ENCODE data around the gene PRPF6. TPM values are rescaled to one million over a fixed set of nuclear protein-coding genes. Genes with fewer than 3 reads are reported as not detected.
A peak's percentile ranks its signal among the peaks of the same experiment; 100 is the strongest.

PRPF6 gene
- total RNA-seq, 1 experiment from 2014 or later = 181 TPM

GRCh38 chr20:63952210-63952535 lies 28.8 kb upstream of the PRPF6 start:
- no TSS peak for BruUV-seq (replicated peaks)
- POLR2A ChIA-PET = no interaction called here
- H3K4me1 Mint-ChIP-seq (ENCODE audit: low read depth, unreplicated experiment) = peaks cover 49% of the 10 kb centered on the region

GRCh38 chr20:63952769-63953168 lies 28.2 kb upstream of the PRPF6 start:
- Mint-ChIP-seq H3K27me3 (ENCODE audit: insufficient read depth, unreplicated experiment) (peaks cover 3% of the 10 kb centered on the region), H3K9me3 (ENCODE audit: unreplicated experiment) (no peaks in the 10 kb centered on the region), H3K4me3 (ENCODE audit: unreplicated experiment) (no peak overlapping the region), H3K4me1 (ENCODE audit: low read depth, unreplicated experiment) (peaks cover 50% of the 10 kb centered on the region), H3K36me3 (ENCODE audit: insufficient read depth, unreplicated experiment) (peaks cover 59% of the 10 kb centered on the region), H3K27ac (ENCODE audit: unreplicated experiment) (no peak overlapping the region)
- H3K27me3 ChIP-seq (replicated peaks; ENCODE audit: control insufficient read depth, insufficient read depth, low read length) = no peaks in the 10 kb centered on the region
- ChIA-PET POLR2A (no interaction called here), CTCF (no interaction called here)
- TSS peak; percentile 2 for BruUV-seq (replicated peaks)
- H3K36me3 ChIP-seq (ENCODE audit: control insufficient read depth, insufficient read depth, low read length) = peaks cover 5% of the 10 kb centered on the region
- H3K4me1 ChIP-seq = peaks cover 19% of the 10 kb centered on the region
- DNase-seq = no peak
- intact Hi-C loops (cut with micrococcal nuclease; ENCODE audit: unreplicated experiment) = no loop called here
- no peaks in the 10 kb centered on the region for H3K9me3 ChIP-seq
- no peak overlapping the region for H3K4me3 ChIP-seq (ENCODE audit: low read depth, low read length)
- TF ChIP-seq CTCF (IDR thresholded peaks at IDR 0.05; ENCODE audit: insufficient read depth in 1 of 2, low read depth in 1 of 2, low read length in 1 of 2, severe bottlenecking in 1 of 2, unreplicated experiment in 1 of 2) = no peak

More at GRCh38 chr20:63952210-63952535, 28.8 kb upstream of the PRPF6 start:
- DNase-seq = no peak
- H3K9me3 Mint-ChIP-seq (ENCODE audit: unreplicated experiment) = no peaks in the 10 kb centered on the region
- H3K27ac Mint-ChIP-seq (ENCODE audit: unreplicated experiment) = no peak overlapping the region
- H3K4me3 ChIP-seq (ENCODE audit: low read depth, low read length) = no peak overlapping the region
- intact Hi-C loops (cut with micrococcal nuclease; ENCODE audit: unreplicated experiment) = no loop called here
- CTCF ChIA-PET = interaction anchor here (0.7 kb wide), 1 partner anchor 28 kb away, joined by 3 read pairs; the partner anchor contains the start of gene PRPF6
- H3K27me3 ChIP-seq (replicated peaks; ENCODE audit: control insufficient read depth, insufficient read depth, low read length) = no peaks in the 10 kb centered on the region
- H3K36me3 Mint-ChIP-seq (ENCODE audit: insufficient read depth, unreplicated experiment) = peaks cover 62% of the 10 kb centered on the region
- peaks cover 3% of the 10 kb centered on the region for H3K27me3 Mint-ChIP-seq (ENCODE audit: insufficient read depth, unreplicated experiment)
- TF ChIP-seq CTCF (IDR thresholded peaks at IDR 0.05; ENCODE audit: insufficient read depth in 1 of 2, low read depth in 1 of 2, low read length in 1 of 2, severe bottlenecking in 1 of 2, unreplicated experiment in 1 of 2) = no peak
- peaks cover 18% of the 10 kb centered on the region for H3K4me1 ChIP-seq
- H3K4me3 Mint-ChIP-seq (ENCODE audit: unreplicated experiment) = no peak overlapping the region
- H3K36me3 ChIP-seq (ENCODE audit: control insufficient read depth, insufficient read depth, low read length) = peaks cover 5% of the 10 kb centered on the region
- H3K9me3 ChIP-seq = no peaks in the 10 kb centered on the region

- peaks cover 5% of the 10 kb centered on the region for H3K36me3 ChIP-seq (ENCODE audit: control insufficient read depth, insufficient read depth, low read length)
- ChIA-PET CTCF (interaction anchor here (0.8 to 1.6 kb wide), 2 partner anchors 10 to 20 kb away, joined by 3 to 8 read pairs; no protein-coding TSS in a partner anchor), POLR2A (no interaction called here)
- H3K4me3 ChIP-seq (ENCODE audit: low read depth, low read length) = no peak overlapping the region
- DNase-seq = no peak
- H3K4me3 Mint-ChIP-seq (ENCODE audit: unreplicated experiment) = peak overlapping the region; percentile 89
- no peaks in the 10 kb centered on the region for H3K27me3 ChIP-seq (replicated peaks; ENCODE audit: control insufficient read depth, insufficient read depth, low read length)
- H3K27ac Mint-ChIP-seq (ENCODE audit: unreplicated experiment) = peak overlapping the region; percentile 30
- H3K9me3 Mint-ChIP-seq (ENCODE audit: unreplicated experiment) = no peaks in the 10 kb centered on the region
- peaks cover 30% of the 10 kb centered on the region for H3K4me1 ChIP-seq
- H3K4me1 Mint-ChIP-seq (ENCODE audit: low read depth, unreplicated experiment) = peaks cover 51% of the 10 kb centered on the region
- no TSS peak for BruUV-seq (replicated peaks)
- H3K27me3 Mint-ChIP-seq (ENCODE audit: insufficient read depth, unreplicated experiment) = no peaks in the 10 kb centered on the region
- H3K36me3 Mint-ChIP-seq (ENCODE audit: insufficient read depth, unreplicated experiment) = peaks cover 59% of the 10 kb centered on the region
- intact Hi-C loops (cut with micrococcal nuclease; ENCODE audit: unreplicated experiment) = no loop called here
- no peaks in the 10 kb centered on the region for H3K9me3 ChIP-seq
- no peak for TF ChIP-seq CTCF (IDR thresholded peaks at IDR 0.05; ENCODE audit: insufficient read depth in 1 of 2, low read depth in 1 of 2, low read length in 1 of 2, severe bottlenecking in 1 of 2, unreplicated experiment in 1 of 2)
These were observed 27.0 kb upstream of the PRPF6 start for GRCh38 chr20:63953764-63954429.

Data from Caco-2 (cell line).